Thoracic aorta (tissue), 2 donors: Measurements from ENCODE around the gene MCC. TPM values are rescaled to one million over a fixed set of nuclear protein-coding genes. Genes with fewer than 3 reads are reported as not detected.

Source experiments
- ATAC-seq: fragments of 150-250 bp; one replicate; pipeline ENCODE4 v1.8.0; 2017; ENCODE audit warnings: low read depth; ENCODE audit not compliant: insufficient number of reproducible peaks, low FRiP score
- DNase-seq: peaks from one replicate; pipeline ENCODE4 v3.0.0-alpha.2; 2020; ENCODE audit warnings: low spot score
- H3K27ac ChIP-seq, 2 donors: fragments of 200-600 bp; sonication (generic); 1 replicate in 1 of 2; 2 replicates in 1 of 2; pipeline ENCODE4 v1.5.1; 2016; ENCODE audit warnings: mild to moderate bottlenecking in 2 of 2, moderate library complexity in 2 of 2
- H3K27me3 ChIP-seq: fragments of 200-600 bp; sonication (generic); replicated peaks from 2 replicates; pipeline ENCODE4 v1.6.0; 2016; ENCODE audit warnings: mild to moderate bottlenecking; ENCODE audit not compliant: insufficient read depth
- H3K36me3 ChIP-seq: fragments of 200-600 bp; sonication (generic); one replicate; pipeline ENCODE4 v1.5.1; 2016
- H3K4me1 ChIP-seq, 2 donors: fragments of 200-600 bp; sonication (generic); 1 replicate in 1 of 2; 2 replicates in 1 of 2; pipeline versions ENCODE4 v1.5.1 to v1.6.0; 2016; ENCODE audit warnings: low read depth in 2 of 2, mild to moderate bottlenecking in 1 of 2; ENCODE audit not compliant: control insufficient read depth in 1 of 2
- H3K4me3 ChIP-seq: fragments of 200-600 bp; sonication (generic); 2 replicates; pipeline ENCODE4 v1.5.1; 2016; ENCODE audit warnings: mild to moderate bottlenecking
- H3K9me3 ChIP-seq: fragments of 200-600 bp; sonication (generic); 2 replicates; pipeline ENCODE4 v1.5.1; 2016
- total RNA-seq, 2 donors: library from RNA; depleted of rRNA; stranded (reverse); fragments of >200 nt; gene quantifications; one replicate each; pipeline versions ENCODE4 v1.1.0 to v1.2.3, GENCODE V29; 2016
- TF ChIP-seq, protein P1 (sequence below): fragments of 200-600 bp; sonication (generic); IDR thresholded peaks from one replicate; pipeline ENCODE4 v1.5.1; 2019; ENCODE audit warnings: antibody characterized with exemption

The MCC gene
- total RNA-seq, 2 donors from 2014 or later, result 14.6 to 27.2 TPM

DNA sequence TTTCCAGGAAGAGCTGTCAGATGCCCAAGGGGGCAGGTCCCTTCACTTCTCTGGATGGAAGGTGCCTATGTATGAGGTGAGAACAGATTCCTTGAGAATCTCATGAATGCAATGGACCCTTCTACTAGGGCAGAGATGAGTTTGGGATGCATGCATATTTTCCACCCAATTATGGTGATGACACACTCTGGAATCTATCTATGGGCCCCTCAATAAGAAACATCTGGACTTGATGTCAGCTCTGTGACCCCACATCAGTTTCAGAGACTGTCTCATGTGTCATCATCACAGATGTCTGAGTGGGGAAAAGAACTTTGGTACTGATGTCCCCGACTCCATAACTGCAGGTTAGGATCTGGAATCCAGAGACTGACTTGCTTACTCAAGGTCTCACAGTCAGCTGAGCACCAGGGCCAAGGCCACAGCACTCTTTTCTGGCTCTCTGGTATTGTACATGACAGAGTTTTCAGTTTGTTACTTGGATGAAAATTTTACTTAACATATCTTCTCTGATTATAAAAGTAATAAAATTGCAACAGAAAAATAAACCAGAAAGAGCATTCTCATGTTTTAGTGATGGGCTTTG, 334.6 kb downstream of the MCC start:
- Histone ChIP-seq H3K4me3 (no peak overlapping the region), H3K27me3 (no peaks in the 10 kb centered on the region), H3K27ac (no peak overlapping the region), H3K36me3 (no peaks in the 10 kb centered on the region), H3K9me3 (no peaks in the 10 kb centered on the region), H3K4me1 (no peaks in the 10 kb centered on the region)
- no peak for DNase-seq
- TF ChIP-seq, protein P1, sequence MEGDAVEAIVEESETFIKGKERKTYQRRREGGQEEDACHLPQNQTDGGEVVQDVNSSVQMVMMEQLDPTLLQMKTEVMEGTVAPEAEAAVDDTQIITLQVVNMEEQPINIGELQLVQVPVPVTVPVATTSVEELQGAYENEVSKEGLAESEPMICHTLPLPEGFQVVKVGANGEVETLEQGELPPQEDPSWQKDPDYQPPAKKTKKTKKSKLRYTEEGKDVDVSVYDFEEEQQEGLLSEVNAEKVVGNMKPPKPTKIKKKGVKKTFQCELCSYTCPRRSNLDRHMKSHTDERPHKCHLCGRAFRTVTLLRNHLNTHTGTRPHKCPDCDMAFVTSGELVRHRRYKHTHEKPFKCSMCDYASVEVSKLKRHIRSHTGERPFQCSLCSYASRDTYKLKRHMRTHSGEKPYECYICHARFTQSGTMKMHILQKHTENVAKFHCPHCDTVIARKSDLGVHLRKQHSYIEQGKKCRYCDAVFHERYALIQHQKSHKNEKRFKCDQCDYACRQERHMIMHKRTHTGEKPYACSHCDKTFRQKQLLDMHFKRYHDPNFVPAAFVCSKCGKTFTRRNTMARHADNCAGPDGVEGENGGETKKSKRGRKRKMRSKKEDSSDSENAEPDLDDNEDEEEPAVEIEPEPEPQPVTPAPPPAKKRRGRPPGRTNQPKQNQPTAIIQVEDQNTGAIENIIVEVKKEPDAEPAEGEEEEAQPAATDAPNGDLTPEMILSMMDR, result no peak
- ATAC-seq, result no peak

DNA sequence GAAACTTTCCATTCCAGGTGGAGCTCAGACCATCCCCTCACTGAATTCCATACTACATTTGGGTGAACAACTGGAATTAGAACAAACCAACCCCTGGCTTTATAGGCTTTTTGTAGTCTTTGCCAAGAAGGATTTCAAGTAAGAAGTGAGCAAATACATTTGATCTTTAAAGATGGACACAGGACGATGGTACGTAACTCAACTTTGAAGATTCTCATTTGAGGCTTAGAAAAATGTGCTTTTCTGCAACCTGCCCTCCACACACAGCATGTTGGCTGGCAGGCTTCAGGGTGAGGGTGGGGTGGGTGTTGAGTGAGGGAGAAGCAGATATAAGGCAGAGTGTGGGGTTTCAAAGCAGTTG, 335.9 kb downstream of the MCC start:
- Histone ChIP-seq H3K27ac (no peak overlapping the region), H3K36me3 (no peaks in the 10 kb centered on the region), H3K4me1 (no peaks in the 10 kb centered on the region), H3K27me3 (no peaks in the 10 kb centered on the region), H3K4me3 (no peak overlapping the region), H3K9me3 (no peaks in the 10 kb centered on the region)
- ATAC-seq (no peak), DNase-seq (no peak)
- TF ChIP-seq, protein P1, result no peak

DNA sequence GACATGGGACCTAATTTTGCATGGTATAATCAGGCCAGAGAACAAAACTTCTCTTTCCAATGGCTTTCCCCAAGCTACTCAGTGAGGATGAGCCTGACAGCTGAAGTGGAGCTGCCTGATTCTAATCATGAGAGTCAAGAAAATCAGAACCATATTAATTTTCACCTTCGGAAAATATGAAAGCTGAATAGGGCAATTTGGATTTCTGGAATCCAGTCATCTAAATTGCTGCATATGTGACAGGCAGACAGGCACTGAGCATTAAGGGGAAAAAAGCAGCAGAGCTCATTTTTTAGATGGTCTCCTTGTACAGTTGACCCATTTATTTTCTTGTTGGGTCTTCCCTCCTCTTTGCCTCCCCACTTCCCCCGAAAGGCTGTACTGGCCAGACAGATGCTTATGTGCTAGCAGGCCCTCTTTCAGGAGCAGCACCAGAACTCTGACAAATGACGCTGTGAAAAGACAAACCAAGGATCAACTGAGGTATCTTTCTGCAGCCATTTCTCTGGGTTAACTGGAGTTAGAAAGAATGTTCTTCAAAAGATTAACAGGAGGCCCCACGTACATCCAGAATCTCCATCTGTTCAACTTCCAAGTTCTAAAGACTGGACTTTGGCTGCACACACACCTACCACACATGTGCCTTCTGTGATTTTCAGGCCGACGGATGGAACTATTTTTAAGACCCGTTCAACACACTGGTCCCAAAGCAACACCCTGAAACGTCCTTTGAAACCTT, 336.4 kb downstream of the MCC start:
- Histone ChIP-seq H3K27me3 (no peaks in the 10 kb centered on the region), H3K9me3 (no peaks in the 10 kb centered on the region), H3K4me3 (no peak overlapping the region), H3K36me3 (no peaks in the 10 kb centered on the region), H3K27ac (no peak overlapping the region), H3K4me1 (no peaks in the 10 kb centered on the region)
- TF ChIP-seq, protein P1, result no peak
- ATAC-seq (no peak), DNase-seq (no peak)

DNA sequence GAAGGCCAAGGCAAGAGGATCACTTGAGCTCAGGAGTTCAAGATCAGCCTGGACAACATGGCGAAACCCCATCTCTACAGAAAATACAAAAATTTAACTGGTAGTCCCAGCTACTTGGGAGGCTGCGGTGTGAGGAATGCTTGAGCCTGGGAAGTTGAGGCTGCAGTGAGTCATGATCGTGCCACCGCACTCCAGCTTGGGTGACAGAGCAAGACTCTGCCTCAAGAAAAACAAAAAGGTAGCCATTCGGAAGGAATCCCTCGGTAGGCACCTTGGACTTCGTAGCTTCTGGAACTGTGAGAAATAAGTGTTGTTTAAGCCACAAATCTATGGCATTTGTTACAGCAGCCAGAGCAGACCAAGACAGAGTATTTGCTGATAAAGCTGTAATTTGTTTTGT, 337.4 kb downstream of the MCC start:
- no peaks in the 10 kb centered on the region for H3K27me3 ChIP-seq
- no peak for ATAC-seq
- H3K4me1 ChIP-seq, result no peaks in the 10 kb centered on the region
- H3K27ac ChIP-seq, result no peak overlapping the region
- H3K9me3 ChIP-seq, result no peaks in the 10 kb centered on the region
- H3K4me3 ChIP-seq, result no peak overlapping the region
- TF ChIP-seq, protein P1, result no peak
- no peaks in the 10 kb centered on the region for H3K36me3 ChIP-seq
- no peak for DNase-seq

DNA sequence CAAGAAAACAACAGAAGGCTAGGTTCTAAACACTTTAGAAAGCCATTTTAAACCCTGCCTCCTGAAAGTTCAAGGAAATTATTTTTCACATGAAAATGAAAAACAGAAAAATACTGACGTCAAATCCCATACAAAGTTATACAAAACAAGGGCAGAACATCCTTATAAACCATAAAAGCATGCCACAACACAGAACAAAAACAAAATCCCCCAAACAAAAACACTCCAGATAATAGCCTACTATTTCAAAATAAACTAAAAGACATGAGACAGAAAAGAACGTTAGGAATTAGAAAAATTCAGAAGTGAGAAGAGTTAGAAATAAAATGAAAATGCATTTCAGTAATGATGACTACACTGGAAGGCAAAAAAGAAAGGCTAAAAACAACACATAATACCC, 338.0 kb downstream of the MCC start:
- Histone ChIP-seq H3K36me3 (no peaks in the 10 kb centered on the region), H3K27me3 (no peaks in the 10 kb centered on the region), H3K9me3 (no peaks in the 10 kb centered on the region), H3K27ac (no peak overlapping the region), H3K4me3 (no peak overlapping the region), H3K4me1 (no peaks in the 10 kb centered on the region)
- ATAC-seq (no peak), DNase-seq (no peak)
- TF ChIP-seq, protein P1, result no peak
